Urothelium cell line (cell line): ENCODE data around the gene MCMBP.
"Not testable (repeated sequence)": the region's sequence is repeated elsewhere in the genome, so short reads cannot be mapped to it uniquely, and the experiment has no call there.

Experiments
- DNase-seq: peaks from one replicate; pipeline ENCODE4 v3.0.0; 2011; ENCODE audit warnings: low spot score, mixed read lengths
- FAIRE-seq: peaks from 2 replicates; lab custom pipeline; 2011; peaks lifted over from hg19 to GRCh38; lab: Jason Lieb, UNC

The MCMBP gene

DNA sequence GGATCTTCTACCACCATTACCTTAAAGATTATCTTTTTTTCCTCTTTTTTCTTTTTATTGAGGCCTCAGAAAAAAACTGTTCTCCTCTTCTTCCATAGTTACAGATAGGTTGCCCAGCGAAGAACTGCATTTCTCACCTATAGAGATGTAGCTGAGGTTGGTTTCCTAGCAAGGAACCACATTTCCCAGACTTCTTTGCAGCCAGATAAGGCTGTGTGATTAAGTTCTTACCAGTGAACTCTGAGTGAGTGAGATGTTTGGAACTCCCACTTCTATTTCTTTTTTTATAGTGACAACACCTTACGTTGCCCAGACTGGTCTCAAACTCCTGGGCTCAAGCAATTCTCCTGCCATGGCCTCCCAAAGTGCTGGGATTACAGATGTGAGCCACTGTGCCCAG, 5.9 kb upstream of the MCMBP start:
- FAIRE-seq, result no peak
- DNase-seq, result no peak

- peak; percentile 89 for DNase-seq
These were observed 428 bp upstream of the MCMBP start for GRCh38 chr10:119872860-119873681.

GRCh38 chr10:119871881-119872609, 598 bp downstream of the MCMBP start:
- DNase-seq (peak; percentile 41), FAIRE-seq (no peak)

More at GRCh38 chr10:119872860-119873681, 428 bp upstream of the MCMBP start:
- FAIRE-seq, result peak; percentile 70

- FAIRE-seq, DNase-seq: not testable (repeated sequence)
These were observed 3.2 kb downstream of the MCMBP start for GRCh38 chr10:119869398-119869797.

DNA sequence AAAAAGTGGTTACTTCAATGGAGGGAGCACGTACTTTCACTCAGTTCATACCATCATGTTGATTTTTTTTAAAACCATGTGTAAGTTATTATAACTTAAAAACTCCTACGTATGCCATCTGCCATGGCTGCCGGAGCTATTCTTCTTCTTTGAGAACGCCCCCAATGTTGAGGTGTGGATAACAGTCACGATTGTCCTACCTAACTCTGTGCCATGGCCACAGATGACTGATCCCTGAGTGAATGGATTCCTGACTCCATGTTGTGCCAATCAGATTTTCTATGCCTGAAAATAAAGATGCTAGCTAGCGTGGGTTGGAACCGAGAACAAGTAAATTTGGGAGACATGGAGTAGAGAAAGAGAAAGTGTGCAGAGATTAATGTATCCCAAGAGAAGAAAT, 5.3 kb downstream of the MCMBP start:
- DNase-seq, result no peak
- FAIRE-seq, result no peak

GRCh38 chr10:119865699-119866240, 6.9 kb downstream of the MCMBP start:
- DNase-seq, result no peak

DNA sequence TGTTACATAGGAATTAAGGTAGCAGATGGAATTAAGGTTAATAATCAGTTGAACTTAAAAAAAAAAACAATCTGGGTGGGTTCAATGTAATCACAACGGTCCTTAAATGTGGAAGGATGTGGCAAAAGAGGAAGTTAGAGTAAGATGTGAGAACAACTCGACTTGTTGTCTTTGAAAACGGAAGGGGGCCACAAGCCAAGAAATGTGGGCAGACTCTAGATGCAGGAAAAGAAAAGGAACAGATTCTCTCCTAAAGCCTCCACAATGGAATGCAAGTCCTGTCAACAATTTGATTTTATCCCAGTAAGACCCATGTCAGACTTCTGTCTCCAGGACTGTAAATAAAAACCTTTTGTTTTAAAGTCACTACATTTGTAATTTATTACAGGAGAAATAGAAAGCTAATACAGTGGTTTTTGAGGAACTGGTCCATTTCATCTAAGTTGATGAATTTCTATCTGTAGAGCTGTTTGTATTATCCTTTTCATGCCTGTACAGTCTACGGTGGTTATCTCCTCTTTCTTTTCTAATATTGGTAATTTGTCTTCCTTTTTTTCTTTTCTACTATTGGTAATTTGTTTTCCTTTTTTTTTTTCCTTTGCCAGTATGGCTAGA, 8.6 kb downstream of the MCMBP start:
- FAIRE-seq, result no peak
- DNase-seq, result no peak

More at GRCh38 chr10:119865699-119866240, 6.9 kb downstream of the MCMBP start:
- FAIRE-seq, result no peak

DNA sequence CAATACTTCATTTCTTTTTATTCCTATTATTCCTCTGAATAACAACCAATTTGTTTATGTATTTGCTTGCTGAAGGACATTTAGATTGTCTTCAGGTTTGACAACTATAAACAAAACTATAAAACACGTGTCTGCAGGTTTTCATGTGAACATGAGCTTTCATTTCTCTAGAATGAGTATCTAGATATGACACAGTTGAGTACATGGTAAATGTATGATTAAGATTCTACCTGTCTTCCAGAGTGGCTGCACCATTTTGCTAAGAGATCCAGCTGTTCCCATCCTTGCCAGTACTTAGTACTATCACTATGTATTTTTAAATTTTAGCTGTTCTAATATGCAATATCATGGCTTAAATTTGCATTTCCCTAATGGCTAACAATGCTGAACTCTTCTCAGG, 10.1 kb downstream of the MCMBP start:
- DNase-seq, result no peak

GRCh38 chr10:119860866-119861607, 11.6 kb downstream of the MCMBP start:
- FAIRE-seq (no peak), DNase-seq (no peak)

More for the DNA sequence above, 10.1 kb downstream of the MCMBP start:
- no peak for FAIRE-seq

- DNase-seq, result no peak
- FAIRE-seq, result no peak
These were observed 13.0 kb downstream of the MCMBP start for GRCh38 chr10:119859420-119860258.

DNA sequence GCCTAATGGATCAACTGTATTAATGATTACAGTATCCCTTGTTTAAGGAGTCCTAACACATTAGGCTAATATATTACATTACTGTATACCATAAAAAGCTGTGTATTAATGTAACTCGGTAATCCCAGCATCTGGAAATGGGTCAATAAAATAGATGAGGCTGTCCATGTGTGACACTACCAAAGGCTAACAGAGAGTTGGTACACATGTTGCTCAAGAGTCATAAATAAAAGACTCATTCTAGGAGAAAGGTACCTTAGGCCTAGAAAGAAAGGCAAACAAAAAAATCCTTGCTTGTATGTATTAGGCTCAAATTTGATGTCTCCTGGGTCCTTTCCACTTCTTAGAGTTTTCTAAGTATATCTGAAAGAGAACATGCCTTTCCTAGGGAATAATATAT, 14.6 kb downstream of the MCMBP start:
- DNase-seq (no peak), FAIRE-seq (no peak)

DNA sequence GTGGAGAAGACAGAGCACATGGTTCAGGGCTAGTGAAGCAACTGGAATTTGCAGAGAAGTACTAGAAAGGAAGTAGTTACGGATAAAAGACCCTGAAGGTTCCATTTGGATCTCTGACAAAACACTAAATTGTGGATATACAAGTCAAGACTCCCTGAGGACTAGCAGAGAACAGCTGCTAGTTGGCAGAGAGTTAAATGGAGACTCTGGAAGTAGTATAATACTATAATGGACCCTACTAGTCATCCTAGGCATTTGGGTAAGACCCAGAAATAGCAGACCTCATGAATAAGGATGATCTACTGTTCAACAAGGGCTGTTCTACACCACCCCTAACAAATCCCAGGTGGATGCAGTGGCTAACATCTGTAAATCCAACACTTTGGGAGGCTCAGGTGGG, 19.1 kb downstream of the MCMBP start:
- FAIRE-seq, result no peak
- no peak for DNase-seq

DNA sequence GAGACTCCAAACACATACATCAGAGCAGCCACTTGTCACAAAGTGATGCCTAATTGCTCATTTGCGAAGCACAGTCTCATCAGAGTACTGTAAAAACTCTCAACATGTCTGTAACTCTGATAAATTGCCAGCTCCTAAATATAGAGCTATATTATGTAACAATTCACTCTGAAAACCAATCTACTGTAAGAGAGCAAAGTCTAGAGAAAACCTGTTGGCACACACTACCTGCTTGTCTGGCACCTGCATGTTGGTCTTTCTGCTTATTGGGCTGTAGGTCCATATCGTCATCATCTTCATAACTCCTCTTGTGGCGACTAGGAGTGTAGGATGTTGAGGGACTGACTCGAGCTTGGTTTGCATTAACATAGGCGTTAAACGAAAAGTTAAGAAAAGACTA, 19.8 kb downstream of the MCMBP start:
- FAIRE-seq (no peak), DNase-seq (no peak)

DNA sequence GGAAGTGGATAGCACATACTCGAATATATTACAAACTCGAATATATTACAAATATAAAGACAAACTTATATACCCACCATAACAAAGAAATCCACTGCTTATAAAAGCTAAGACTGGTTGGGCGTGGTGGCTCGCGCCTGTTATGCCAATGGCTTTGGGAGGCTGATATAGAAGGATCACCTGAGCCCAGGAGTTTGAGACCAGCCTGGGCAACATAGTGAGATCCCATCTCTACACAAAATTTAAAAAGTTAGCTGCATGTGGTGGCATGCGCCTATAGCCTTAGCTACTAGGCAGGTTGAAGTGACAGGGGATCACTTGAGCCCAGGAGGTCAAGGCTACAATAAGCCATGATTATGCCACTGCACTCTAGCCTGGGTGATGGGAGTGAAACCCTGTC, 20.4 kb downstream of the MCMBP start:
- DNase-seq (no peak), FAIRE-seq (no peak)

DNA sequence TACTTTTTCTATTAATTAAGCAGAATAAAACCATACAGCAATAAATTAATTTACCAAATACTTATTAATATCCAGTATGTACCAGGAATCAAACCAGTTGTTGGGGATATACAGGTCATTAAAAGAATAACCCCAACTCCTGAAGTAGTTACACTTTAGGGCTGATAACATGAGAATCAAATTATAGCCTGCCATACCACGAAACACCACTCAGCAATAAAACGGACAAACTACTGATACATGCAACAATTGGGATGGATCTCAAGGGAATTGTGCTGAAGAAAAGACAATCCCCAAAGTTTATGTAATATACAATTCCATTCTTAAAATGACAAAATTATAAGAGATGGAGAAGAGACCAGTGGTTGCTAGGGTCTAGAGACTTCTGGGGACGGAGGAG, 22.7 kb downstream of the MCMBP start:
- no peak for FAIRE-seq
- DNase-seq, result no peak

DNA sequence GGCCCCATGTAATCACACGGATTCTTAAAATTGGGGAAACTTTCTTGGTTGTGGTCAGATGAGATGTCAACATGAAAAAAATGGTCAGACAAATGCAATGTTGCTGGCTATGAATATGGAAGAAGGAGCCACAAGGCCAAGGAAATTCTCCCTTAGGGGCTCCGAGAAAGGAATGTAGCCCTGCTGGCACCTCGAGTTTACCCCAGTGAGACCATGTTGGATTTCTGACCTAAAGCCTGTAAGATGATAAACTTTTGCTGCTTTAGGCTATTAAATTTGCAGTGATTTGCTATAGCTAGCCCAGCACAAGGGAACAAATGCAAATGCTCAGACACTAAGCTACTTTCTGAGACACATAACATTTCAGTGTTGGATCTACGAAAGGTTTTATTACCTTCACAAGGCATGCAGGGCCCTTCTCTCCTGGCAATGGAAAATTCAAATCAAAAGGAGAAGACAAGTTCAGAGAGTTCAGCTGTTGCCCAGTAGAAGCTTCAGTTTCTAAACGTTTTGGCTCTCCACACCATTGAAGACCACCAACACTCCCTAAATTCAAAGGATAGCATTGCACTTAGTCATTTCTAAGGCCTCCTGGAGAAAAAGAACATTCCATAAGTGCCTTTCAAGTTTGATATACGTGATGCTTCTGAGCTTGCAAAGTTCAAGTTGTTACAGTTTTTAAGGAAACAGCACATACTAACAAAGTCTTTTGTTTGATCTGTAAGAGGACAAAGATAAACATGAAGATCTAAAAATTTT, 23.4 kb downstream of the MCMBP start:
- no peak for FAIRE-seq

GRCh38 chr10:119845656-119846055, 27.0 kb downstream of the MCMBP start:
- no peak for DNase-seq

More for the DNA sequence above, 23.4 kb downstream of the MCMBP start:
- peak; percentile 46 for DNase-seq

GRCh38 chr10:119834188-119834587, 38.5 kb downstream of the MCMBP start:
- DNase-seq (no peak), FAIRE-seq (no peak)

More at GRCh38 chr10:119845656-119846055, 27.0 kb downstream of the MCMBP start:
- no peak for FAIRE-seq

- no peak for DNase-seq
- FAIRE-seq, result no peak
These were observed 39.7 kb downstream of the MCMBP start for GRCh38 chr10:119832951-119833350.
